Stimulated activated CD4-positive, alpha-beta T cell treated with anti-CD3 and anti-CD28 coated beads, Interleukin-2, amount 100 ng/mL, for 24 hours (primary cell): ENCODE data around the gene PICK1.

Experiments used
- DNase-seq, 2 donors: peaks; one replicate each; pipeline ENCODE4 v3.0.0-alpha.2; 2020

Gene PICK1

DNA sequence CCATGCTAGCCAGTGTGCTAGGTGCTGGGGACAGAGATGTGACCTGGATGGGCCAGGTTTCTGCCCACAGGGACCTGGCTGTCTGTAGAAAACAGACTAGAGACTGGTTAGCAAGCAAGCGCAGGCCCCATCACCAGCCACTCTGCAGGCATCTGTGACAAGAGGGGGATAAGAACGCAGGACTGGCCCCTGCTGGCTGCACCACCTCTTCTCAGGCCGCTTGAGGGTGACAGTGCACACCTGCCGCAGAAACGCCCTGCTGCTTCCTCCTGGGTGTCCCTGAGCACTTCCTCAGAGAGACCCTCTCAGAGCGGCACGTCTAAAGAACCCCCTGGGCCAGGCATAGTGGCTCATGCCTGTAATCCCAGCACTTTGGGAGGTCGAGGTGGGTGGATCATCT is 5.9 kb upstream of the PICK1 start:
- no peak for DNase-seq

DNA sequence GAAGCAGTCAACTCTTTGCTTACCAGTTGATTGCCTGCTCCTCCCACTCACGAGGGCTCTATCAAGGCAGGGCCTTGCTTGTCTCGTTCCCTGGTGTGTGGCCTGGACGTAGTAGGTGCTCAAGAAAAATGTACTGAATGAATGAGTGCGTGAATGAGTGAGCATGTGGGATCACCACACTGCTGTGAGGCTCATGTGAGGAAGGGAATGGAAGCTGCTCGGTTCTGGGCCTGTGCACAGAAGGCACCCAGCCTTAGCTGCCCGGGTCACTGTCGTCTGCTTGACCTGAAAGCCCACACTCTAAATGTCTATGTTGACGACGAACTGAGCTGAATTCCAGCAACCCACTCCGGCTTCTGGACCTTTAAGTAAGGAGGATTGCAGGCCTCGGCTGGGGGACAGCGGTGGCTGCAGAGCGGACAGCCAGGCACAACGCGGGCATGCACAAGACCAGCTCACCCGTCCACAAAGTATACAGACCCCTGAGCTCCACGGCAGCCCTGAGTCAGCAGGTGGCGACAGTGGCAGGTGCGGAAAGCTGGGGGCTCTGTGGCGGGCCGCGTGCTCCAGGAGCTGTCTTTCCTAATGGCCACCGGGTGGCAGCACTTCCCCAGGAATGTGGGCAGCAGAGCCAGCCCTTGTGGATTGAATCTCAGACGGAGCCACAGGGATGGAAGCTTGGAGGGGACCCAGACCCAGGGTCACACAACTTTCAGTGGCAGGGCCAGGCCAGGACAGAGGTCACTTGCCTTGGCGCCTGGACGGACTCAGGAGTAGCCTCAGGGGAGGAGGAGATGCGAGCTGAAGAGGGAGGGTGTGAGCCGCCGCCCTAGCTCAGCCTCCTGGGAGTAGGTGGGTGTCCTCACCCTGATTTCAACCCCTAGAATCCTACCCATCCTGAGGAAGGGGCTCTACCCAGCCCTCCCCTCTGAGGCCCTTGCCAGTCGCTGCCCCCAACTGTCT is 5.0 kb upstream of the PICK1 start:
- peak; percentile 78 to 80 for DNase-seq

GRCh38 chr22:38062791-38063190 is 5.6 kb downstream of the PICK1 start:
- no peak for DNase-seq

GRCh38 chr22:38065539-38065938 is 8.3 kb downstream of the PICK1 start:
- no peak for DNase-seq

DNA sequence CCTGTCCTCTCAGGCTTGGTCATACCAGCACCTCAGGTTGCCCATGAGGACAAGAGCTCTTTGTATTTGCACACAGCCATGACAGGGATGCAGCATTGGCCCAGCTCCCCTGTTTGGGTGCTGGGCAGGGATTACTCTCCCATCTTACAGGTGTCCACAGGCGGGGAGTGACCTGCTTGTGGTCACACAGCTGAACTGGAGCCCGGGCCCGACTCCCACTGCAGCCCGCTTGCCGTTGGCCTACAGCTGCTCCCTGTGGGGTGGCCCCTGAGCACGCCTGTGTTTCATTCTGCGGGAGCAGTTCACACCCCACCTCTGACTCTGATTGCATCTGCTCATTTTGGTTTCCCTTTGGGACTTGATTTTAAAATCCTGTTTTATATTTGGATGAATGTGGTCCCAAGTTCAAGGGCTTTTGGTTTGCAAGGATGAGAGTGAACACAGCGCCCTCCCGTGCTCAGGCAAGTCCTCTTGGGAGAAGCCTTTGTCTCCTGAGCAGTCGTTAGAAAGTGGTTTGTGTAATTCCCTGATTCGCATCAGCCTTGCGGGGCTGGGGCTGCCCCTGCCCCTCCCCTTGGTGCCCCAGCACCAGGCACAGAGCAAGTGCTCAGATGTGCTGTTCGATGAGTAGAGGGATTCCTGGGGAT is 9.3 kb downstream of the PICK1 start:
- DNase-seq = no peak

DNA sequence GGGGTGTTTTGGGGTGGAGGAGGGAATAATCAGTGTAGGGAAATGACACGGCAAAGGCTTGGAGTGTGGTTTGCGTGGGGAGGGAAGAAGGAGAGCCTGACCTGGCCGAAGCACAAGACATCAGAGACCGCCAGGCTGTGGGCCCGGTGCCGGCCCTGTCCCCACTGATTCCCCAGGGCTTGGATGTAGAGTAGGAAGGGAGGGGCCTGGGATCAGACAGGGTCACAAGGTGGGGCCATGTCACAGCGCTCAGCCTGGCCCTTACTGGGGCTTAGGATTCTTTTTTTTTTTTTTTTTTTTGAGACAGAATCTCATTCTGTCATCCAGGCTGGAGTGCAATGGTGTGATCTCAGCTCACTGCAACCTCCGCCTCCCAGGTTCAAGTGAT is 9.8 kb downstream of the PICK1 start:
- DNase-seq = no peak

DNA sequence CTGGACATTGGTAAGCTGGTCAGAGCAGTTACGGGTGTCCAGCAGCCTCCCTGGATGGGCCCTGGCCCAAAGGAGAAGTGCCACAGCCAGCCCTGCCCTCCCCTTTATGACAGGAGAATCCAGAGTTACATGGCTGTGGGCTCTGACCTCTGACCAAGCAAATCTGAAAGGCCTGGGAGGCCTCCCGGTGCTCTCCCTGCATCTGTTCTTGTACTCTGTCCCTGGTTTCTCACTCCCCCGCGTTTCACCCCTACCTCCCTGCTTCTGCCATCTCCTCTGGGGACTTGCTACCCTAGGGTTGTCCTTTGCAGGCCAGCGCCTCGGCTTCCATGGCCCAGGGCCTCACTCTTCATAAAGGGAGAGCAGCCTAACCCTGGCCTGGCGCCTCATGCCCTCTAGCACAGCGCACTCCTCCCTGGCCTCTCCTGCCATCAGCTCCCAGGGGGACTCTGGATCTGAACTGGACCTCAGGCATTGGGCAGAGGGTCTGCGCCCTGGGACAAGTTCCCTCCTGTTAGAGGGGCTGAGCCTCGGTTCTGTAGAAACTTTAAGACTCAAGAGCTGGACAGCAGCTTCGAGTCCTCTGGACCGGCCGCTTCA is 10.7 kb downstream of the PICK1 start:
- no peak for DNase-seq

GRCh38 chr22:38068641-38069371 is 11.6 kb downstream of the PICK1 start:
- DNase-seq = no peak

DNA sequence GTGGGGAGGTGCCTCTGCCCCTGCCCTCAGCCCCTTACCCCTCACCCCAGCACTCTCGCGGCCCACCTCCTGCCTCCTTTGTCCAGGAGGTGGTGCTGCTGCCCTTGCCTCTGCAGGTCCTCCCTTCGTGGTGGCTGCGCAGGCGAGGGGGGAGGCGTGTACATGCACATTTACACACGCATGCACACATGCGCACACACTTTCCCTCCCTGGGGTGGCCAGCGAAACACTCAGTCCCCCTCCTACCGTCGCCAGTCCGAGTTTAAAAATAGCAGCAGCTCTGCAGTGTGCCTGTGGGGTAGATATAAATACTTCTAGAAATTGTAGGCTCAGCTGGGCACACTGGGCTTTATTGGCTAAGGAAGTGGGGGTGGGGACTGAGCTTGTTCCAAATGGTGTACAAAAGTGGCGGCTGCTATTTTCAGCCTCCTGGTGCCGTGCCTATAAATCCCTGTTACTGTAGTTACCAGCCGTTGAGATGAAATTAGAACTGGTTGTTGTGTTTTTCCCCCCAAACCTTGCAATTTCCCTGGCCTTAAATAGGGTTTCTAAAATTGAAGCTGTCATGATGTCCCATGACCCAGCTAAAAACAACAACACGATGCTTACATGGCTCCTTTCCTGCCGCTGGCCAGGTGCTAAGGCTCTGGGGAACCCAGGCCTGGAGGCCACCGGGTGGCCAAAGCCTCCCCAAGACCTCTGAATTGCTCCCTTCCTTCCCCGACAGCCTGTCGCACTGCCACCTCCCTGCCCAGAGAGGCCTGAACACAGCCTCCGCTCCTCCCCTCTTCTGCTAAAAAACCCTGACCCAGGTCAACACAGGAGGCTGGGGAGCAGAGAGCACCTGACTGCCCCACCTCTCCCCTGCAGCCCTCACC is 12.4 kb downstream of the PICK1 start:
- no peak for DNase-seq

- no peak for DNase-seq
Measured at GRCh38 chr22:38070250-38070921, 13.2 kb downstream of the PICK1 start.

DNA sequence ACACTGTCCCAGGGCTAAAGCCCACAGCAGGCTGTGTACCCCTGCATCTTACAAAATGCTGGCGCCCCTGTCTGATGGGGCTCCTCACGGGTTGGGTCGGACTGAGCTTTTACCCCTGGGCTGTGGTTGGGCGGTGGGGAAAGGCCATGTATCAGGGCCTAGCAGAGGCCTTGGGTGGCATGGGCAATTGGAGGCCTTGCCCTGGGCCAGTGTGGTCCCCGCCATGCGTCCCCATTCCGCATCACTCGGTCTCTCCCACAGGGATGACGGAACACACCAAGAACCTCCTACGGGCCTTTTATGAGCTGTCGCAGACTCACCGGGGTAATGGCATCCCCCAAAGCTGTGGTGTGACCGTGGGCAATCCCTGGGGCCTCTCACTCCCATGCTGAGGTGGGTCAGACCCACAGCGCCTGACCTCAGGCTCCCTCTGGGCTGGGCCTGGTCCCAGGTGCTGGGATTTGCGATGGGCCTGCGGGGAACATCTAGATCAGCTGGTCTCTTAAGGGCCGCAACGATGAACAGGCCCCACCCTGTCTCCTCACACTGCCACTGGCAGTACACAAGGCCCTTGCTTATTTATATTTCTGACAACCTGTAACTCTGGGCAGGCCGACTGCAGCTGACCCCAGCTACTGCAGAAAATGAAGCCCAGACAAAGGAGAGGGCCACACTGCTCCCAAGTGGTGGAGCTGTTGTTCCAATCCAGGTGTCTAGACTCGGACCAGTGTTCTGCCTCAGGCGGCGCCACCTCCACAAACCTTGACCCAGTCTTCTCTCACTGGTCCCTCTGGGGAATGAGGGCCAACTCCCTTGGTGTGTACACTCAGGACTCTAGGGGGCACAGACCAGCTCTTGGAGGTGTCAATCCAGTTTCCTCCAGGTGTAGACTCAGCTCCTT is 14.5 kb downstream of the PICK1 start:
- no peak for DNase-seq

DNA sequence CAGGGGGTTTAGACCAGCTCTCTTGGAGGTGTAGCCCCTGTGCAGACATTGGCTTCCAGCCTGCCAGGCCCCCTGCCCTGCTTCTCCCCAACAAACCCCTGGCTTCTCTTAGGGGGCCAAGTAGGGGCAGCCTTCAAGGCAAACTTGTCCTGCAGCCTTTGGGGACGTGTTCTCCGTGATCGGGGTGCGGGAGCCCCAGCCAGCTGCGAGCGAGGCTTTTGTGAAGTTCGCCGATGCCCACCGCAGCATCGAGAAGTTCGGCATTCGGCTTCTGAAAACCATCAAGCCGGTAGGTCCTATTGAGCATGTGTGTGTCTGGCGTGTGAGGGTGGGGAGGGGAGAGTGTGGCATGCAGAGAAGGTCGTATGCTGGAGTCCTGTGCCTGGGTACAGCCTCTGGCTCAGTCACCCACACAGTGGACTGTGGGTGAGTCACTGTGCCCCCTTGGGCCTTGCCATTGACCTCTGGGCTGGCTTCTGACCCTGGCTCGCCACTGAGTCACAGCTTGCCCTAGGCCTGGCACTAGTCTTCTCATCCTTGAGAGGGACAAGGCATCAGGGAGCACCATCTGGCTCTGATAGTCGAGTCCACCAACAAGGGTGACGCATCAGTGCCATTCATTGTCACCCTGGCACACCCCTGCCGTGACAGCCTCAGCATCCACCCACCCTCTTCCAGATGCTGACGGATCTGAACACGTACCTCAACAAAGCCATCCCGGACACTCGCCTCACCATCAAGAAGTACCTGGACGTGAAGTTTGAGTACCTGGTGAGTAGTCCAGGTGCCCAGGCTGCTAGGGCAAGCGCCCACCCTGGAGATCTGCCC is 15.3 kb downstream of the PICK1 start:
- DNase-seq = no peak

DNA sequence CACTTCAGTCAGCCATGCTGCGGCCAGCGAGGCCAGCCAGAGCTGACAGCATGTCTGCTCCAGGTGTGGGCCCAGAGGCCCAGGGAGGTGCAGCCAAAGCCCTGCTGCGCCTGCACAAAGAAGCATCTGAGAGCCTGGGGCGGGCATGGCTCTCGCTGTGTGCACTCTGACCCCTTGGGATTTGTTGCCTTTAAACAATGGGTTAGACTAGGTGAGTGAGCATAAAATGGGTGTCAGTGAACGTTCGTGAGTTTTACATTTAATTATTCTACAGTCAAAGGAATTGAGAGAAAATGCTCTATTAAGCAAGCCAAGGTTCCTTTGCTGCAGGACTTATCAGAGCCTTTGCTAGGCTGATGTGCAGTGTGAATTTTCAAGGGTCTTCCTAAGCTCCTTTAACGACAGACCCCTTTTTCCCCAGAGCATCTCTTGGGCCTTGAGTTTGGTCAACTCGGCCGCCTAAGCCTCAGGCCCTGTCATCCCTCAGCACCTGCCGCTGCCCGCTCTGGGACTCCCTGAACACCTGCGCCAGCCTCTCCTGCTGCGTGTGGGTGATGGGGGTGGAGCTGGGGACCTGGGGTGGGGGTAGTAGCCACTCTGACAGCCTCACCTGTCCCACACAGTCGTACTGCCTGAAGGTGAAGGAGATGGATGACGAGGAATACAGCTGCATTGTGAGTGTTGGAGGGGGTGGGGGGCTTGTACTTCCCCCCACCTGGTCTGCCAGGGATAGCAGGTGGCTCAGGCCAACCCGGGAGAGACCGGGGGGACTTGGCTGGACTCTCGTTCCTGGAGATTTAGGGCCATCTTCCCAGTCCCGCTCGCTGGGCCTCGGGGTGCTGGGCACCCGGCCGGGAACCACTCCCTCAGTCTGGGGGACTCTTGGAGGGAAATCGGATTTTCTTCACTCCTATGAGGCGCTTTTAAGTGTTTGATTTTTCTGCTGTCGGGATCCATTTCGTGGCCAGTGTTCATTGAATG is 16.2 kb downstream of the PICK1 start:
- no peak for DNase-seq

DNA sequence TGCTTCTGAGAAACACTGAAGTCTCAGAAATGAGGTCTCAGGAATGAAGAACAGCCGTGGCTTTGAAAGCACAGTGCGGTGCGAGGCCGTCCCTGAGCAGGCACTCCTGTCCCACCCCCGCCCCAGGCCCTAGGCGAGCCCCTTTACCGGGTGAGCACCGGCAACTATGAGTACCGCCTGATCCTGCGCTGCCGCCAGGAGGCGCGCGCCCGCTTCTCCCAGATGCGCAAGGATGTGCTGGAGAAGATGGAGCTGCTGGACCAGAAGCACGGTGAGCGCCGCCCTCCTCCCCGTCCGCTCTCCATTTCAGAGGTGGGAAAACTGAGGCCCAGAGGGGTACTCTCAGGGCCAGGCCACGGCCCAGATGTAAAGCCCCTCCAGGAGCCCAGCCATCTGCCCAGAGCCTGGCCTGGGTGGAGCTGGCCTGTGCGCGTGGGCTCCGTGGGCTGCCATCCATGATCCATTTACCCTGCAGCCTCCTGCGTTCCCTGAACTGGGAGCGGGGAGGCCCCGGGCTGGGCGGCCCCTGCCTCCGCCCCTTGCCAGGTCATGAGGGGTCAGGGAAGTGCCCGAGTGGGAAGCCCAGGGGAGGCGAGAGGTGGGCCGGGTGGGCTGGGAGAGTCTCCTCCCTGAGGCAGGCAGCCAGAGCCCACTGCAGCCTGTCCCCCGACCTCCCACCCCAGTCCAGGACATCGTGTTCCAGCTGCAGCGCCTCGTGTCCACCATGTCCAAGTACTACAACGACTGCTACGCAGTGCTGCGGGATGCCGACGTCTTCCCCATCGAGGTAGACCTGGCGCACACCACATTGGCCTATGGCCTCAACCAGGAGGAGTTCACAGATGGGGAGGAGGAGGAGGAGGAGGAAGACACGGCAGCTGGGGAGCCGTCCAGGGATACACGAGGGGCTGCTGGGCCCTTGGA is 17.2 kb downstream of the PICK1 start:
- no peak for DNase-seq

DNA sequence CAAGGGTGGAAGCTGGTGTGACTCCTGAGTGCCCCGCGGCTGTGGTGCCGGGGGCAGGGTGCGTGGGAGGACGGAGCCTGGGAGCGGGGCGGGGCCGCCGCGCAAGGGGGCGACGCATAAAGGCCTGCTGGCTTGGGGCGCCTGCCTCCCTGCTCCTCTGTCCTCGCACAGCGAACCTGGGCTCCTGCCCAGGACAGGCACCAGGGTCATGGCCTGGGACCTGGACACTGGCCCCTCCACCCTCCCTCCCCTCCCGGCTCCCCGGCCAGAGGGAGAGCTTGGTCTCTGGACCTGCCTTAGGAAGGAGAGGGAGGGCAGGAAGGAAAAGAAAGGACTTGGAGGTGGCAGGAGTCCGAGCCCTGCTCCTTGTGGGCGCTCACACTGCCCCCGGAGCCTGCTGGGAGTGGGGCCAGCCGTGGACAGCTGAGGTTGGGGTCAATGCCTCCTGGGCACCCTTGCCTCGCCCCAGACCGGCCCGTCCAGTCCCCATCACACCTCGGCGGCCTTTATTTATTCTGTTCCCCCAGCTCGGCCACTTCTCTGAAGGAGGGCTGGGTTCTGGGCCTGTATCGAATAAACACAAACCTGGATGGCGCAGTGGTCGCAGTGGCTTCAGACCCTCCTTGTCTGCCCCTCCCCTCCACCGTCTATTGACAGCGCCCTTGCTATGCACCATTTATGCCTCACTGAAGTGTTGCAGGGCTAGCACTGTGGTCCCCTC is 18.1 kb downstream of the PICK1 start:
- no peak for DNase-seq

DNA sequence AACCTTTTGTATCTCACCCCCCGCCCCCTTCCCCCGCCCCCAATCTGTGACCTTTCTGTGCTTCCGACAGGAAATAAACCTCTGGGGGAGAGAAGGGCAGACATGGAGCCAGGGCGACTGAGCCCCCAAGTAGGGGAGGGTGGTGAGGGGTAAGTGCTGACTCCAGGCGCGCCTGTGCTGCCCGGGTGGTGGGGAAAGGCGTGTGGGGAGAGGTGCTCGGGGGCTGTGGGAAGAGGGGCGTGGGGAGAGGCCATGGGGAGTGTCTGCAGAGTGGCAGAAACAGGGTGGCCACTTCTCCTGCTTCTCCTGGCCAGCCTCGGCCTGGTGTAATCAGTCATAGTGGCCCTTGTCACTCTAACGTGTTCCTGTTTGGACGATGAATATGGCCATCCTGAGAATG is 18.8 kb downstream of the PICK1 start:
- no peak for DNase-seq
